GM19035 (cell line): ENCODE measurements around the gene ATG10.

Experiments
- ATAC-seq: cut with Tn5 transposase; IDR thresholded peaks from one replicate; pipeline ENCODE4 v1.9.1; 2021; ENCODE audit not compliant: unreplicated experiment

Gene ATG10

DNA sequence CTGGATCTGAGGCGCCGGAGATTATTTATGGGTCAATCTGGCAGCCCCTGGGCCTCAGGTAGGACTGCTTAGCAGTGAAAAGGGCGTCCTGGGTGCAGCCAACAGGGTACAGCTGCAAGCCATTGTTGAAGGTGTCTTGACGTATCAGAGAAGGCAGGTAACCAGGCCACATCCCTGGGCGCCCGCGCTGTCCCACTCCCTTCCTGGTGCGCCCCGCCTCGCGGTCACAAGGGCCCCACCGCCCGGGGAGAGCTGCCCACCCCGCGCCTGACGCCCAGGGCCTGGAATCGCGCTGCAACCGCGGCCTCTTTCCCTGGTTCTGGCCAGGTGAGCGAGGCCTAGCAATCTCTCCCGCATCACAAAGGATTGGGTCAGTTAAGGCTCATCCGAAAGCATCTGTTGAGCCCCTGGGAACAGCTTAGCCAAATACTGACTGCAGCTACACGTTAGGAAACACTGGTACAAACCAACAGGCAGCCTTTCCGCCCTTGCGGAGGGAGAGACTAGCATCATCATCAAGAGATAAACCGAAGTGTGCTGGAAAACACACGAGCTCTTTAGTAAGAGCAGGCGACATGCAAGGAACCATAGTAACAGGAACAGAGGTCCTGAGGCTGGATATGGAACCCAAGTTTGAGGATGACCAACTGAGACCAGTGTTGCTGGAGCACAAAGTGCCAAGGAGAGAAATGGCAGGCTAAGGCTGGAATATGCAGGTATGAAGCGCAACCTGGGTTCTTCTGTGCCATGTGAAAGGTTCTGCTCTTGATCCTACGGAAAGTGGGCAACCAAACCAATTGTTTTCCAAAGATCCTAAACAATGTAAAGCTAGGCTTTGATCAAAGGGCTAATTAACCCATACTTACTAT is 302.8 kb downstream of the ATG10 start:
- no peak for ATAC-seq

DNA sequence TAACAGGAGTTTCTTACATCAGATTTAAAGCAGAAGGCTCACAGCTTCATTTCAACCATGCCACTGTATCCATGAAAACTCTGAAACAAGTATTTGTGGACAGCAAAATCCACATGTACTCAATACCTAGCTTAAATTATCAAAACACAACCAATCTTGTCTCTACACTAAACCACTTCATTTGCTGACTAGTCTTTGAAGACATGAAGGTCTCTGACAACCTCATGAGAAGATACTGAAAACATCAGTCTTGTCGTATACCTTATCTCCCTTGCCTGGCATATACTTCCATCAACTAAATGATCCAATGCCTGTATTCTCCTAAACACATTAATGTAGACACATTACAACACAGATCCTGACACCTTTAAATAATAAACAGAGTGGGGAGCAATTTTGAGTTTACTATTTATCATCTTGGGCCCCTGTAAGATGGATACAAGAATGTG is 303.4 kb downstream of the ATG10 start:
- ATAC-seq = no peak

DNA sequence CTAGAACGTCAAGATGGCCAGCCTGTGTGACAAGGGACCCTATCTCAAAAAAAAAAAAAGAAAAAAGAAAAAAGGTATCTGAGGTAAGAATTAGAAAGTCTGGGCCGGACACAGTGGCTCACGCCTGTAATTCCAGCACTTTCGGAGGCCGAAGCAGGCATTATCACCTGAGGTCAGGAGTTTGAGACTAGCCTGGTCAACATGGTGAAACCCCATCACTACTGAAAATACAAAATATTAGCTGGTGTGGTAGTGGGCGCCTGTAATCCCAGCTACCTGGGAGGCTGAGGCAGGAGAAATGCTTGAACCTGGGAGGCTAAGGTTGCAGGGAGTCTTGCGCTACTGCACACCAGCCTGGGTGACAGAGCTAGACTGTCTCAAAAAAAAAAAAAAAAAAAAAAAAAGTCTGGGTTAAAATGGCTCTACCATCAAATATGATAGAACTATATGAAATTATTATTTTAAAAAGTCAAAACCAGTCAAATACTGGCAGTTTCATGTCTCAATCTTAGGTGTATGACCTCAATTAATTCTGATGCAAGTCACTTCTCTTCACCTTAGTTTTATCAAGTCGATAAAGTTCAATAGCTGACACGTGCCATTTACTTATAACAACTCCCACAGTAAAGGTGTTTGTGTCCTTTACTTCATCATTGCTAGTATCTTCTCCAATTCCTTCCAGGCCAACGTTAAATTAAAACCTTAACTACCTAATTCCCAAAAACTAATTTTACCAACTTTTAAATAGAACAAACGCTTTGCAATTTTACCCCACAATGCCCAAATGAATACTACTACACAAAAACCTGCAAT is 305.2 kb downstream of the ATG10 start:
- no peak for ATAC-seq

DNA sequence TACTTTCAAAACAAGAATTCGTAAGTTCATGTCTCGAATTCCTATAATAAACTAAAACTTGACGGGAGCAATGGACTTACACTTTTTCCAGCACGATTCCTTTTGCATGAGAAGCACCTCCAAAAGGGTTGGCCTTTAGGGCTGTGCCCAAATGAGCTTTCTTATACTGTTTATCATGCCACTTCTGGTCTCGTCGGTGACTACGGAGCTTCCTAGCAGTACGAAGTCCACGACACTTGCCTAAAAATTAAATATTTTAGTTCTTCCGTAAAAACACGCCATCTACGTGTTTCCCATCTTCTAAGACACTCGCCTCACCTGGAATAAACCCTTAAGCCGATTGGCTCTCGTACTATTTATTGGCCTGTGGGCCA is 305.8 kb downstream of the ATG10 start:
- peak; percentile 1 for ATAC-seq

DNA sequence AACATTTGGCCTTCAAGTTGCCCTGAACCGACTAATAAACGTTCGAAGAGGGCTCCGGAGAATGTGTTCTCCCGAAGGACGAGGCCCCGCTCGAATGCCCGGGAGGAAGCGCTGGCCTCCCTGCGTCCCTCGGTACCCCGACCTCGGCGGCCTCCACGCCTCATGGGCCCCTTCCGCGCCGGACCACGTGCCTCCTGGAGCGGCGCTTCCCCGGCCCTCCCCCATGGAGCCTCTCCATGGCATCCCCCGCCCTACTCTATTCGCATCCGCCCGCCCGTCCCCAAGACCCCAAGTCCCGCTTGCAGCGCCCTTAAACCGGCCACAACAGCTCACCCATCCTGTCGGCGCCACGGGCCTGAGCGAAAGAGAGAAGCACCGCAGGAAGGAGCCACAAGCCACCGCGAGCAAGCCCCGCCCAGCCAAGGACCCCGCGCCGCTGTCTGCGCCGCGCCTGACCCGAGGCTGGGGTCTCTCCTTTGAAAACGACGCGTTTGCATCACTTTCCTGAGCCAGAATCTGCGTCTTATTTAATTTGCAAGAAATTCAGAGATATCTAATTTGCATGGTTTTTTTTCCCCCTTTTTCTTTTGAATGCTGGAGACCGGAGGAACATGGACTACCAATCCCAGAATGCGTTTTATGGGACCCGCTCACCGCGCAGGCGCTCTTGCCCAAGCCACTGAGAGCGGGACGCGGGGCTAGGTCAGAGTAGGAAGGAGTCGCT is 306.3 kb downstream of the ATG10 start, which contains the start of gene RPS23:
Gene RPS23 (minus strand): TSS at position 368 of the 724 bp plus-strand sequence. CDS start 31 bp downstream, at position 337.
- ATAC-seq = peak; percentile 95

DNA sequence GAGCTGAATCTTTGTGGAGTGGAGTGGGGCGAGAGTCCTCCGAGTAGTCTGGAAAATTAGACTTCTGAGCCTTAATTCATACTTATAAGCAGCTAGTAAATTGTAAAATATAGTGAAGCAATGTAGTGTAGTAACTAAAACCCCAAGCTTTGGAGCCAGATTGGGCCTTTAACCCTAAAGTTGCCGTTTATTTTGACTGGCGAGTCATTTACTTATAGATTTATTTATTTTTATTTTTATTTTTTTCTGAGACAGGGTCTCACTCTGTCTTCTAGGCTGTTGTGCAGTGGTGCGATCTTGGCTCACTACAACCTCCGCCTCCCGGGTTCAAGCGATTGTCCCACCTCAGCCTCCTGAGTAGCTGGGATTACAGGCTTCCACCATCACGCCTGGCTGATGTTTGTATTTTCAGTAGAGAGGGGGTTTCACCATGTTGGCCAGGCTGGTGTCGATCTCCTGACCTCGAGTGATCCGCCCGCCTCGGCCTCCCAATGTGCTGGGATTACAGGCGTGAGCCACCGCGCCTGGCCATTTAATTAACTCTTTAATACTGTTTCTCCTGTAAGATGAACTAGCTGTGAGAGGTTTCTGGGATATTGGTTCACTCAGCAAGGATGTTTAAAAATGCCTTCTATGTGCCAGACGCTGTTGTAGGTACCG is 307.0 kb downstream of the ATG10 start:
- ATAC-seq = no peak

DNA sequence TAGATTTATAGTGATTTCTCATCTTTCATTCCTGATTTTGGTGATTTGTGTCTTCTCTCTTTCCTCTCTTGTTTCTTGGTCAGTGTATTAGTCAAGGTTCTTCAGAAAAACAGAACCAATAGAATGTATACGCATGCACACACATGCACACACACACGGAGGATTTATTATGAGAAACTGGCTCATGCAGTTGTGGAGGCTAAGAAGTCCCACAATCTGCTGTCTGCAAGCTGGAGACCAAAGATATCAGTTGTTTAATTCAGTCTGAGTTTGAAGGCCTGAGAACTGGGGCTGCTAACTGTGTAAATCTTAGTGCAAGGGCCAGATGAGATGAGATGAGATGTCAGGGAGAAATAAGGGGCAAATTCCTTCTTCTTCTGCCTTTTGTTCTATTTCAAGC is 312.1 kb downstream of the ATG10 start:
- ATAC-seq = no peak

DNA sequence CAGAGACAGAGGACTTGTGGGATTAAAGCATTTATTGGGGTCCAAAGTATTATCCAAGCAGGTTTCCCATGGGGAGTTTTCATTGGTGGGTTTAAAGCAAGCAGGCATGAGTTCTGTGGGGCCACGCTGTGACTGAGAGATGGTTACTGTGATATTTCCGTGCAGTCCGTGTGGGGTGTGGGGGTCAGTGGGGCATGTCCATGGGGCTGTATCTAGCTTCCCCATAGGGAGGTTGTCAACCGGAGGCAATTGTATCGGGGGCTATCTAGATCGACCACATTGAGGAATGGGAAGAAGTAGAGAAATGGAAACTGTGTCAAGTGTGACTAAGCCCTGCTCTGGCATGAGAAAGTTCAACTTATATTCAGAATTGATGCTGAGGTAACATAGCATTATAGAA is 313.4 kb downstream of the ATG10 start:
- no peak for ATAC-seq

DNA sequence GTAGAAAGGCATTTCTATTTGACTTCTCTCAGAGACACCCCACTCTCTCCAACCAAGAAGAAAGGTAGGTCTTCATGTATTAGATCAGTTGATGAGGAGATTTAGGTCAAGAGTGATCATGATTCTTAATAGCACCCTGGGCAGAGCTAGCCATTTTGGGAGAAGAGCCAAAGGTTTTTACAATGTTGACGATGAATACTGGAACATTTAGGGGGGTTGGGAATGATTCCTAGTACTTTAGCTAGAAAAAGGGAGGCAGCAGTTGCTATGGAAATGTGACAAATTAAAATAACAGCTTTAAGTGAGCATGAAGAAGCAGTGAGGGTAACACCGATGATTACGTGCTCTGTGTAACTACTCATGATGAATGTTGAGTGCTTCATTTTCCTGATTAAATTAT is 315.8 kb downstream of the ATG10 start:
- ATAC-seq = no peak

DNA sequence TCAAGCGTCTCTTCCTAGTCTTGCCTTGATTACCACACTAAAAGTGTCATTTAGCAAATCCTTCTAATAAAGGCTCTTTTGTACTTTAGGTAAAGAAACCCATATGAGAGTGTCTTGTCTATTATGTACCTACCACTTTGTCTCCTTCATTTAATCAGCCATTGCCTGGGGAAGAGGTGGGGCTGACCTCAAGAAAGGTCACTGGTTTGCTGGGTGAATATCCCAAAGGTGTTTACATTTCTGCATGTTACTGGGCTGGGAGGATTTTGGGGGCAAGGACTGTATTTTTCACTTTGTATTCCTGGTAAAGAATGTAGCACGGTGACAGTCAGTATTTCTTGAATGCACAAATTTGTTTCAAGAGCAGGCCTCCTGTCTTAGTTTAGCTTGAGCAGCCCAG is 318.2 kb downstream of the ATG10 start:
- ATAC-seq = no peak

DNA sequence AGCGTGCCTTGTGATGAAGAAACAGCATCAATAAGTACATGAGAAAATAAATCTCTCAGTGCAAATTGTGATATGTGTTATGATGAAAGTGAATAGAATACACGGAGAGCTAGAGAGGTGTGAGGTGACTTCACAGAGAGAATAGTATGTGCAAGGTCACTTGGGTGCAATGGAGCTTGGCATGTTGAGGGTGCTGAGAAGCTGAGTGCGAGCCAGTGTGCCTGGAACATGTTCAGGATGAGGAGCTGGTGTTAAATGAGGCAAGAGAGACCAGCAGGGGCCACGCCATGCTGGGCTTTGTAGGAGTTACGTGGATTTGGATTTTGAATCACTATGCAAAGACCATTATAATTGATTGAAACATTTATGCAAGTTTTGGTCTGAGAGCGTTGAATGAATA is 319.1 kb downstream of the ATG10 start:
- ATAC-seq = no peak

DNA sequence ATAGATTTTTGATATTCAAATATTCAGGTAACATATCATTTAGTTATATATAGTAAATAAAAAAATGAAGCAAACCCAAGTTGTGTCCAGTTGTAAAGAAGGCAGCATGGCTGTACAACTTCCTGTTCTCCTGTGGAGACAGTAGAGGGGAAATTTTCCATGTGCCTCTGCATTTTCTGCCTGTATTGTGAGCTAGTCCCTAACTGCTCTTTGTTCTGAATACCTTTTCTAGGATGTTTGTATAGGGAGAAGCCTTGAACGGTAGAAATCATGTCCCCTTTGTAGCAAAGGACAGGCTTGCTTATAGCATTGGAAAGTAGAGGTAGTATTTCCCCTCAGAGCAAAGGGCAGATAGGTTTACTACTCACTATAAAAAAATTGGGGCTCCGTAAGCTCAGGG is 319.6 kb downstream of the ATG10 start:
- no peak for ATAC-seq

DNA sequence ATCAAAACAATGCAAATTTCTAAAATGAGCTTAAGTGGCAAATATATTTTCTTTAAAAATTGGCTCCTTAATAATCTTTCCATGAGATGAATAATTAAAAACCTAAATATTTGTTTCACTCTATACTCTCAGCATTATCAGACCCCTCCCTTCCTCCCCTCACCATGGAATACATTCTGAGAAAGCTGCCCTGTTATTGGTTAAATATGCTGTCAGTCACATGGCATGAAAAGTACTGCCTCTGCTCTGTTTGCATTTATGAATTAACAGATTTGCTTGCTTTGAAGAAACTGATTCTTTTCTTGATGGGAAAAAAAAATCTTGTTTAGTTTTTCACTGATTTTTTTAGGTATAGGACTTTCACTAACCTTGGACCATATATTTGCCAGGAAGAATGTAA is 323.3 kb downstream of the ATG10 start:
- no peak for ATAC-seq

DNA sequence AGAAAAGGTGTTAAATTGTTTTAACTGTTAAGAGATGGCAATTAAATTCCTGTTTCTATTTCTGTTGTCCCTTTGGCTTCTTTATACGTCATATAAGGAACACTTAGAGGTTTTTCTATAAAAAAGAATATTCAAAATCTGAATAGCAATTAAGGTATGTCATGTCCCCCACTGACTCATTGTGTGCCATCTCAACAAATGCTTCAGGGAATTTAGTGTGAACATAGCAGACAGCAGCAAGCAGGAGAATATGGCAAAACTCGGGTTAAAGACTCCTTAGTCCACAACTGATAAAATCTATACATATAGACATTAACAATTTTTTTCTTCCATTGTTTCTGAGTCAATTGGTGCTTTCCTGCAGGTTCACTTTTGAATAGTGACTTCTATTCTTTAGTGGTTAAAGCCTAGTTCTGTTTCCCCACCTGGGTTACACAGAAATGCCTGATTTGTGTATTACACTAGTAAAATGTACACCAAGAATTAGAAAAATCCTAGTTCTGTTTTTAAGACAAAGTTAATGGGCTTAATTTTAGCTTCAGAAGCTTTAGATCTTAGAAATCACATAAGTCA is 324.2 kb downstream of the ATG10 start:
- no peak for ATAC-seq

DNA sequence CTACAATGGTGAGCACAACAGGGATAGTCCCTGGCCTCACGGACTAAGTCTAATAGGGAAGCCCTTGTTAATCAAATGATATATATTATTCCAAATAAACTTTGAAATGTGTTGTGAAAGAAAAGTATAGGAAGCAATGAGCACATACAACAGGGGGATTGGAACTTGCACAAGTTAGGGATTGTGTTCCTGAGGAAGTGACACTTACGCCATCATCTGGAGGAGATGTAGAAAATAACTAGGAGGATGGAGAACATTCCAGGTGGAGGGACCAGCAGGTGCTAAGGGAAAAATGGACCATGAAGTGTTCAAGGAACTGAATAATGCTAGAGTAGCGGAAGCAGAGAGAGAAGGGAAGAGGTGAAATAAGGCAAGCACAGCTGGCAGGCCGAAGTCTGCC is 325.1 kb downstream of the ATG10 start:
- ATAC-seq = no peak

DNA sequence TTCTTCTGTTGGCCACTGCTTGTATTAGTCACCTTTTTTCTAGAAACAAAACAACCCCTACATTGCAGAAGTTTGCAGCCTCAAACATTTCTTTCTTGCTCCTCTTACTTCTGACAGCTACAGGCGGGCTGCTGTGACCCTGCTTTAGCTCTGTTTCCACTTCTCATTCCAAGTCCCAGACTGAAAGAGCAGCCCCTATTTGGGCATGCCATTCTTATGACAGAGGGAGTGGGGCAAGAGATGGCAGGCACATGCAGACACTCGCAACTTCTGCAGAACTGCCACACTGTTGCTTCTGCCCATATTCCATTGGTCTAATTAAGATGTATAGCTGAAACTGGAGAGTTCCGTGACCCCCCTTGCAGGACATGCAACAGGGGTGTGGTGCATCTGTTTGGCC is 325.9 kb downstream of the ATG10 start:
- ATAC-seq = no peak

DNA sequence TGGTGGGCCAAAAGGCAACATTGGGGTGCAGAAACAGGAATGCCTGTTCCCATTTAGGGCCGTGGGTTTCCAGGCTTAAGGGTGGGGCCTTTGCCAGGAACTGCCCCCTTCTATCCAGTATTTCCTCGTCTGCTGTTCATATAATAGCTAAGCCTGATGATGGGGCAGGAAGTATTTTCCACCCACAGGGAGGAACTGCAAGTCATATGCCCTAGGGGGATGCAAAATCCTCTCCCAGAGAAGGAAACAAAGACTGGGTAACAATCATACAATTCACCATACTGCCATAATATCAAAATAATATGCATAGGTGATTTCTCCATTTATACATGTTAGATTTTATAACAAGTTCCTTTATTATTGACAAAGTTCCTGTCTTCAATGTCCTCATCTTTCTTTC is 326.8 kb downstream of the ATG10 start:
- no peak for ATAC-seq

DNA sequence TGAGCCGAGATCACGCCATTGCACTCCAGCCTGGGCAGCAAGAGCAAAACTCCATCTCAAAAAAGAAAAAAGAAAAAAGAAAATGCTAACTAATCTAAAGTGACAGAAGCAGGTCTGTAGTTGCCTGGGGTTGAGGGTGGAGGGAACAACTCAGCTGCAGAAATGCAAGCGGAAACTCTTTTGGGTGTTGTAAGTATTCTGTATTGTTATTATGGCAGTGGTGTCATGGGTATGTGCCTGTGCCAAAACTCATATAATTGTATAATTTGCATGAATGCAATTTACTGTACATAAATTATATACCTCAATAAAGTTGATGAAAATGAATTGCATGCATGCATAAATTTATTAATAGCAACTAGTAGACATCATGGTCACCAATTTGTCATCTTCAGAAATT is 329.4 kb downstream of the ATG10 start:
- no peak for ATAC-seq
